SK-N-SH (cell line): ENCODE results near the gene ZCCHC13.

Source experiments
- CHD2 ChIP-seq: fragments of 150-350 bp; IDR thresholded peaks from 2 replicates; pipeline ENCODE4 v1.6.1; 2018; ENCODE audit warnings: low read length; ENCODE audit not compliant: partially characterized antibody
- EZH2phosphoT487 ChIP-seq: fragments of 200-600 bp; sonication (generic); IDR thresholded peaks from 2 replicates; pipeline ENCODE4 v1.6.1; 2017; ENCODE audit warnings: low read depth, mixed run types, mild to moderate bottlenecking, antibody characterized with exemption, moderate library complexity, borderline replicate concordance
- SIN3A ChIP-seq: IDR thresholded peaks from 2 replicates; pipeline ENCODE4 v1.6.1; 2012; ENCODE audit warnings: low read depth, mild to moderate bottlenecking, low read length, moderate library complexity, borderline replicate concordance
- TF ChIP-seq, protein P1 (sequence below): IDR thresholded peaks from 2 replicates; pipeline ENCODE4 v1.4.0; 2012; ENCODE audit warnings: low read depth
- TF ChIP-seq, protein P2 (sequence below): fragments of 200-600 bp; sonication (generic); IDR thresholded peaks from 2 replicates; pipeline ENCODE4 v1.6.1; 2017; ENCODE audit warnings: antibody characterized with exemption, mild to moderate bottlenecking, moderate library complexity
- TF ChIP-seq, protein P3 (sequence below): IDR thresholded peaks from 2 replicates; pipeline ENCODE4 v1.6.1; 2012; ENCODE audit warnings: mild to moderate bottlenecking, low read depth, low read length, moderate library complexity

DNA sequence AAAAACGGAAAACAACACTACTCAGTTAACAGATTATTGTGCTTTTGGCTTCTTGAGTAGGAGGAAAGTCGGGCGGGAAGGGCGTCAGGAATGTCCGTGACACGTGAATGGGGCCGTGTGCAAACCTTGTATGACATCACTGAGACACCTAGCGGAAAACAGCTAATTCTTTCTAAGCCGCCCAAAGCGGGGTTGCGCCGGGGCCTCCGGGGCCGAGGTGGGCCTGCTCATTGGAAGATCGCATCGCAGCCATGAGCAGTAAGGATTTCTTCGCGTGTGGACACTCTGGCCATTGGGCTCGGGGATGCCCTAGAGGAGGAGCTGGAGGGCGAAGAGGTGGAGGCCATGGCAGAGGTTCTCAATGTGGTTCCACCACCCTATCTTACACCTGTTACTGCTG, at the start of gene ZCCHC13:
- TF ChIP-seq, protein P1, sequence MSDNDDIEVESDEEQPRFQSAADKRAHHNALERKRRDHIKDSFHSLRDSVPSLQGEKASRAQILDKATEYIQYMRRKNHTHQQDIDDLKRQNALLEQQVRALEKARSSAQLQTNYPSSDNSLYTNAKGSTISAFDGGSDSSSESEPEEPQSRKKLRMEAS: no peak
- TF ChIP-seq, protein P2, sequence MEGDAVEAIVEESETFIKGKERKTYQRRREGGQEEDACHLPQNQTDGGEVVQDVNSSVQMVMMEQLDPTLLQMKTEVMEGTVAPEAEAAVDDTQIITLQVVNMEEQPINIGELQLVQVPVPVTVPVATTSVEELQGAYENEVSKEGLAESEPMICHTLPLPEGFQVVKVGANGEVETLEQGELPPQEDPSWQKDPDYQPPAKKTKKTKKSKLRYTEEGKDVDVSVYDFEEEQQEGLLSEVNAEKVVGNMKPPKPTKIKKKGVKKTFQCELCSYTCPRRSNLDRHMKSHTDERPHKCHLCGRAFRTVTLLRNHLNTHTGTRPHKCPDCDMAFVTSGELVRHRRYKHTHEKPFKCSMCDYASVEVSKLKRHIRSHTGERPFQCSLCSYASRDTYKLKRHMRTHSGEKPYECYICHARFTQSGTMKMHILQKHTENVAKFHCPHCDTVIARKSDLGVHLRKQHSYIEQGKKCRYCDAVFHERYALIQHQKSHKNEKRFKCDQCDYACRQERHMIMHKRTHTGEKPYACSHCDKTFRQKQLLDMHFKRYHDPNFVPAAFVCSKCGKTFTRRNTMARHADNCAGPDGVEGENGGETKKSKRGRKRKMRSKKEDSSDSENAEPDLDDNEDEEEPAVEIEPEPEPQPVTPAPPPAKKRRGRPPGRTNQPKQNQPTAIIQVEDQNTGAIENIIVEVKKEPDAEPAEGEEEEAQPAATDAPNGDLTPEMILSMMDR: no peak
- TF ChIP-seq SIN3A (no peak), EZH2phosphoT487 (no peak), CHD2 (no peak)
- TF ChIP-seq, protein P3, sequence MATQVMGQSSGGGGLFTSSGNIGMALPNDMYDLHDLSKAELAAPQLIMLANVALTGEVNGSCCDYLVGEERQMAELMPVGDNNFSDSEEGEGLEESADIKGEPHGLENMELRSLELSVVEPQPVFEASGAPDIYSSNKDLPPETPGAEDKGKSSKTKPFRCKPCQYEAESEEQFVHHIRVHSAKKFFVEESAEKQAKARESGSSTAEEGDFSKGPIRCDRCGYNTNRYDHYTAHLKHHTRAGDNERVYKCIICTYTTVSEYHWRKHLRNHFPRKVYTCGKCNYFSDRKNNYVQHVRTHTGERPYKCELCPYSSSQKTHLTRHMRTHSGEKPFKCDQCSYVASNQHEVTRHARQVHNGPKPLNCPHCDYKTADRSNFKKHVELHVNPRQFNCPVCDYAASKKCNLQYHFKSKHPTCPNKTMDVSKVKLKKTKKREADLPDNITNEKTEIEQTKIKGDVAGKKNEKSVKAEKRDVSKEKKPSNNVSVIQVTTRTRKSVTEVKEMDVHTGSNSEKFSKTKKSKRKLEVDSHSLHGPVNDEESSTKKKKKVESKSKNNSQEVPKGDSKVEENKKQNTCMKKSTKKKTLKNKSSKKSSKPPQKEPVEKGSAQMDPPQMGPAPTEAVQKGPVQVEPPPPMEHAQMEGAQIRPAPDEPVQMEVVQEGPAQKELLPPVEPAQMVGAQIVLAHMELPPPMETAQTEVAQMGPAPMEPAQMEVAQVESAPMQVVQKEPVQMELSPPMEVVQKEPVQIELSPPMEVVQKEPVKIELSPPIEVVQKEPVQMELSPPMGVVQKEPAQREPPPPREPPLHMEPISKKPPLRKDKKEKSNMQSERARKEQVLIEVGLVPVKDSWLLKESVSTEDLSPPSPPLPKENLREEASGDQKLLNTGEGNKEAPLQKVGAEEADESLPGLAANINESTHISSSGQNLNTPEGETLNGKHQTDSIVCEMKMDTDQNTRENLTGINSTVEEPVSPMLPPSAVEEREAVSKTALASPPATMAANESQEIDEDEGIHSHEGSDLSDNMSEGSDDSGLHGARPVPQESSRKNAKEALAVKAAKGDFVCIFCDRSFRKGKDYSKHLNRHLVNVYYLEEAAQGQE: no peak
